Endothelial cell of umbilical vein (primary cell): ENCODE data around the gene LDAF1. TPM values are rescaled to one million over a fixed set of nuclear protein-coding genes. Genes with fewer than 3 reads are reported as not detected.

Experiments
- BruUV-seq: library from RNA; stranded (reverse); fragments of 400-500 nt; replicated peaks from 2 replicates; lab custom pipeline; 2021; lab: Mats Ljungman, UMichigan
- CTCF ChIA-PET: fragments of 300-600, 350-600 bp; sonication (Branson Sonifier 250); formaldehyde crosslinking; loops from one replicate; lab custom pipeline; 2021; ENCODE audit warnings: antibody characterized with exemption, inconsistent platforms; lab: Charles Lee
- POLR2A ChIA-PET: fragments of 300-600, 350-600 bp; sonication (Branson Sonifier 250); formaldehyde crosslinking; loops from one replicate; lab custom pipeline; 2021; ENCODE audit warnings: antibody characterized with exemption, inconsistent platforms; lab: Charles Lee
- DNase-seq: peaks from one replicate; pipeline ENCODE4 v3.0.0-alpha.2; 2011; ENCODE audit warnings: low read depth, low spot score
- FAIRE-seq: peaks from 2 replicates; lab custom pipeline; 2011; peaks lifted over from hg19 to GRCh38; lab: Jason Lieb, UNC
- H2AFZ ChIP-seq: 2 replicates; pipeline ENCODE4 v1.6.0; 2012; ENCODE audit warnings: low read depth, low read length, control low read depth, inconsistent platforms
- H3K27ac ChIP-seq: 2 replicates; pipeline ENCODE4 v1.5.1; 2011; ENCODE audit warnings: low read depth, mild to moderate bottlenecking, control low read depth, low read length, moderate library complexity; ENCODE audit not compliant: insufficient read depth
- H3K27me3 ChIP-seq, 2 experiments: 2 replicates each; pipeline versions ENCODE4 v1.6.0 to v1.6.1; 2011; ENCODE audit warnings: low read length in 2 of 2, mixed read lengths in 1 of 2; ENCODE audit not compliant: control insufficient read depth in 2 of 2, insufficient read depth in 2 of 2
- H3K36me3 ChIP-seq, 2 experiments: 2 replicates in 1 of 2; 3 replicates in 1 of 2; pipeline ENCODE4 v1.5.1; 2011; ENCODE audit warnings: low read length in 2 of 2, mild to moderate bottlenecking in 1 of 2, moderate library complexity in 1 of 2; ENCODE audit not compliant: control insufficient read depth in 2 of 2, insufficient read depth in 2 of 2; ENCODE audit errors: extremely low read depth in 1 of 2
- H3K4me1 ChIP-seq: 3 replicates; pipeline ENCODE4 v1.5.1; 2011; ENCODE audit warnings: mild to moderate bottlenecking, low read length; ENCODE audit not compliant: control insufficient read depth, insufficient read depth; ENCODE audit errors: extremely low read depth
- H3K4me2 ChIP-seq: 2 replicates; pipeline ENCODE4 v1.6.1; 2011; ENCODE audit warnings: low read length, control low read depth, mixed read lengths; ENCODE audit not compliant: insufficient read depth
- H3K4me3 ChIP-seq, 3 experiments: fragments of 200-600 bp in 1 of 3; sonication (generic), shearing (Covaris generic) in 1 of 3; replicated peaks in 1 of 3; 2 replicates each; pipeline ENCODE4 v1.5.1; 2011 to 2016; ENCODE audit warnings: control low read depth in 3 of 3, low read length in 3 of 3, mild to moderate bottlenecking in 2 of 3, inconsistent platforms in 1 of 3, low read depth in 1 of 3, moderate library complexity in 1 of 3; ENCODE audit not compliant: insufficient read depth in 1 of 3
- H3K79me2 ChIP-seq: 2 replicates; pipeline ENCODE4 v1.6.0; 2012; ENCODE audit warnings: low read length, inconsistent platforms; ENCODE audit not compliant: control insufficient read depth, insufficient read depth
- H3K9ac ChIP-seq: replicated peaks from 2 replicates; pipeline ENCODE3; 2011; ENCODE audit warnings: low read length, control low read depth; ENCODE audit not compliant: insufficient read depth; ENCODE audit errors: extremely low read depth
- H3K9me1 ChIP-seq: replicated peaks from 3 replicates; pipeline ENCODE4 v1.6.0; 2011; ENCODE audit warnings: mild to moderate bottlenecking, low read length; ENCODE audit not compliant: control insufficient read depth, insufficient read depth; ENCODE audit errors: extremely low read depth
- H3K9me3 ChIP-seq: replicated peaks from 2 replicates; pipeline ENCODE4 v1.5.1; 2012; ENCODE audit warnings: low read length, inconsistent platforms; ENCODE audit not compliant: control insufficient read depth, insufficient read depth
- H4K20me1 ChIP-seq: replicated peaks from 2 replicates; pipeline ENCODE3; 2011; ENCODE audit warnings: mild to moderate bottlenecking, low read length; ENCODE audit not compliant: control insufficient read depth, insufficient read depth; ENCODE audit errors: extremely low read depth
- CTCF ChIP-seq, 2 donors: IDR thresholded peaks; 1 replicate in 1 of 2; 2 replicates in 1 of 2; pipeline ENCODE4 v1.5.1; 2011; ENCODE audit warnings: low read length in 2 of 2, mild to moderate bottlenecking in 2 of 2, moderate library complexity in 2 of 2, control low read depth in 1 of 2, inconsistent platforms in 1 of 2, low read depth in 1 of 2; ENCODE audit not compliant: insufficient read depth in 1 of 2; ENCODE audit errors: extremely low read depth in 1 of 2
- EZH2 ChIP-seq: IDR thresholded peaks from 2 replicates; pipeline ENCODE4 v1.6.1; 2012; ENCODE audit warnings: borderline replicate concordance, low read depth, mild to moderate bottlenecking, moderate library complexity, low read length, inconsistent platforms; ENCODE audit not compliant: severe bottlenecking
- FOS ChIP-seq: IDR thresholded peaks from 2 replicates; pipeline ENCODE4 v1.6.1; 2011; ENCODE audit warnings: mild to moderate bottlenecking, low read length, moderate library complexity, borderline replicate concordance; ENCODE audit not compliant: insufficient read depth
- GATA2 ChIP-seq: IDR thresholded peaks from 2 replicates; pipeline ENCODE4 v1.7.0; 2011; ENCODE audit warnings: low read depth, mild to moderate bottlenecking, moderate library complexity, mixed read lengths, low read length; ENCODE audit not compliant: insufficient read length, insufficient read depth
- JUN ChIP-seq: IDR thresholded peaks from 2 replicates; pipeline ENCODE4 v1.6.1; 2011; ENCODE audit warnings: borderline replicate concordance, low read depth; ENCODE audit not compliant: insufficient read length, insufficient read depth
- MAX ChIP-seq: IDR thresholded peaks from 2 replicates; pipeline ENCODE4 v1.6.1; 2011; ENCODE audit not compliant: insufficient read depth, insufficient read length
- MYC ChIP-seq: IDR thresholded peaks from one replicate; pipeline ENCODE4 v1.6.1; 2011; ENCODE audit warnings: mild to moderate bottlenecking, low read depth, low read length
- POLR2A ChIP-seq: IDR thresholded peaks from 2 replicates; pipeline ENCODE4 v1.6.1; 2012; ENCODE audit warnings: low read depth, mild to moderate bottlenecking, control low read depth, low read length
- POLR2AphosphoS5 ChIP-seq: IDR thresholded peaks from 2 replicates; pipeline ENCODE4 v1.6.1; 2012; ENCODE audit warnings: low read depth, mild to moderate bottlenecking, control low read depth, low read length, moderate library complexity; ENCODE audit not compliant: insufficient read depth
- dilution Hi-C: fragments of 300-500 bp; cut with MboI; formaldehyde crosslinking; loops from one replicate; pipeline ENCODE4 v1.15.0; 2019; ENCODE audit warnings: low sequenced_read_pairs; ENCODE audit not compliant: extremely low pct_ligation_motif_present
- intact Hi-C: fragments of 100-400 bp; cut with micrococcal nuclease; formaldehyde crosslinking; loops from one replicate; pipeline ENCODE4 v1.10.0; 2022
- polyA plus RNA-seq, 4 experiments: library from polyadenylated mRNA; depleted of rRNA in 3 of 4; stranded (reverse) in 3 of 4; unstranded in 1 of 4; fragments of >200 nt; gene quantifications; 2 replicates each; pipeline versions ENCODE4 v1.2.1 to v1.2.3, GENCODE V29; 2011 to 2012; ENCODE audit warnings: missing spikeins in 1 of 4
- total RNA-seq: library from RNA; stranded (reverse); gene quantifications from 2 replicates; pipeline ENCODE4 v1.2.3, GENCODE V29; 2021

LDAF1 gene
- total and polyA plus RNA-seq, 2 donors (not counting 3 experiments of a cell fraction or from before 2014, with no cell fraction given), result 20.4 to 37.5 TPM

GRCh38 chr16:21211486-21211885, 53.0 kb downstream of the LDAF1 start, which contains the start of gene ZP2:
ZP2 (minus strand) TSS chr16:21211574; CDS start chr16:21211547, 27 bp downstream.
- DNase-seq (no peak), FAIRE-seq (no peak)
- no peaks in the 10 kb centered on the region for H3K36me3 ChIP-seq
- intact Hi-C loops, result no loop called here
- no peak within 1 kb of the TSS for H3K9ac ChIP-seq
- CTCF ChIA-PET, result no interaction called here
- H3K79me2 ChIP-seq, result no peaks in the 10 kb centered on the region
- H4K20me1 ChIP-seq, result no peaks in the 10 kb centered on the region
- H3K9me1 ChIP-seq, result no peaks in the 10 kb centered on the region
- H3K4me1 ChIP-seq, result no peaks in the 10 kb centered on the region
- no peaks in the 10 kb centered on the region for H3K9me3 ChIP-seq
- H3K4me3 ChIP-seq, result no peak within 1 kb of the TSS
- H3K27me3 ChIP-seq, result peaks cover 0 to 2% of the 10 kb centered on the region in 2 experiments
- no peak within 1 kb of the TSS for H2AFZ ChIP-seq
- dilution Hi-C loops, result no loop called here
- BruUV-seq, result no TSS peak
- TF ChIP-seq MAX (no peak), FOS (no peak)
- POLR2A ChIA-PET, result interaction anchor here (0.7 kb wide), 1 partner anchor 346 kb away, joined by 4 read pairs; no protein-coding TSS in a partner anchor
- H3K27ac ChIP-seq, result no peak within 1 kb of the TSS
- no peak within 1 kb of the TSS for H3K4me2 ChIP-seq

DNA sequence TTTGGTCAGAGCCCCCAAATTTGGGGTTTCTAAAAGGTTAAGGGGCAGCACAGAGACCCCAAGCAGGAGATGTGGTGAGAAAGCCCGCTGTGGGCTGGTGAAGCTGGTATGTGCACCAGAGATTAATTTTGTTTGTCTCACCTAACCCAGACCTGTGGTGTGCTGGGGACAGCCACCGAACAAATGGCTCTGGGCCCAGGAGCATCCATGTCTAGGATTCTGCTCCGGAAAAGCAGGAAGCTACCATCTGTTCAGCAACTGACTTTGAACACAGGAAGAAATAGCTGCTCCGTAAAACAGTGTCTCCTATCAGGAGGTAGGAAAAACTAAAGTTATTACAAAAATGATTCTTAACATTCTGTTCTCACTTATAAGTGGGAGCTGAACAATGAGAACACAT, 55.6 kb downstream of the LDAF1 start:
- Histone ChIP-seq H3K9me1 (no peaks in the 10 kb centered on the region), H3K9ac (no peak overlapping the region), H3K4me3 (no peak overlapping the region), H3K4me1 (no peaks in the 10 kb centered on the region), H2AFZ (no peak overlapping the region), H3K27ac (no peak overlapping the region), H3K9me3 (no peaks in the 10 kb centered on the region), H3K79me2 (no peaks in the 10 kb centered on the region), H3K36me3 (no peaks in the 10 kb centered on the region), H4K20me1 (no peaks in the 10 kb centered on the region), H3K27me3 (no peaks in the 10 kb centered on the region), H3K4me2 (no peak overlapping the region)
- no peak for TF ChIP-seq JUN
- no peak for TF ChIP-seq EZH2
- TF ChIP-seq MAX, result no peak
- TF ChIP-seq FOS, result no peak
- no peak for TF ChIP-seq CTCF (IDR thresholded peaks at IDR 0.05; ENCODE audit: extremely low read depth in 1 of 2, insufficient read depth in 1 of 2, low read depth in 1 of 2, low read length in 2 of 2)
- no peak for TF ChIP-seq GATA2
- no peak for TF ChIP-seq POLR2AphosphoS5
- TF ChIP-seq POLR2A, result no peak
- no peak for TF ChIP-seq MYC
- CTCF ChIA-PET, result no interaction called here
- intact Hi-C loops, result no loop called here
- FAIRE-seq (no peak), DNase-seq (no peak)
- no TSS peak for BruUV-seq
- POLR2A ChIA-PET, result no interaction called here
- dilution Hi-C loops, result no loop called here
